Activated naive CD4-positive, alpha-beta T cell treated with anti-CD3 and anti-CD28 coated beads, Interleukin-2, amount 50 U/mL, for 72 hours (primary cell): ENCODE data around the gene PLET1. TPM values are rescaled to one million over a fixed set of nuclear protein-coding genes. Genes with fewer than 3 reads are reported as not detected.
A peak's percentile ranks its signal among the peaks of the same experiment; 100 is the strongest.

Experiments
- ATAC-seq, 2 donors: fragments of 150-1000 bp; cut with Tn5 transposase; 2 replicates each; pipeline ENCODE4 v1.10.0; 2021; ENCODE audit warnings: mild to moderate bottlenecking in 2 of 2, moderate library complexity in 2 of 2
- DNase-seq, 2 donors: peaks; one replicate each; pipeline ENCODE4 v3.0.0; 2021 to 2022; ENCODE audit warnings: low spot score in 2 of 2
- H3K27ac Mint-ChIP-seq, 2 donors: one replicate each; pipeline ENCODE4 v1.8.0; 2022; ENCODE audit warnings: mild to moderate bottlenecking in 2 of 2, mixed read lengths in 2 of 2
- H3K36me3 Mint-ChIP-seq, 2 donors: one replicate each; pipeline ENCODE4 v1.8.0; 2022; ENCODE audit warnings: mixed read lengths in 2 of 2
- H3K9me3 Mint-ChIP-seq, 2 donors: one replicate each; pipeline ENCODE4 v1.8.0; 2022; ENCODE audit warnings: mixed read lengths in 2 of 2
- total RNA-seq, 2 donors: library from RNA; stranded (reverse); gene quantifications; one replicate each; pipeline ENCODE4 v1.2.3, GENCODE V29; 2022

The PLET1 gene
- total RNA-seq, 2 donors from 2014 or later: not detected

DNA sequence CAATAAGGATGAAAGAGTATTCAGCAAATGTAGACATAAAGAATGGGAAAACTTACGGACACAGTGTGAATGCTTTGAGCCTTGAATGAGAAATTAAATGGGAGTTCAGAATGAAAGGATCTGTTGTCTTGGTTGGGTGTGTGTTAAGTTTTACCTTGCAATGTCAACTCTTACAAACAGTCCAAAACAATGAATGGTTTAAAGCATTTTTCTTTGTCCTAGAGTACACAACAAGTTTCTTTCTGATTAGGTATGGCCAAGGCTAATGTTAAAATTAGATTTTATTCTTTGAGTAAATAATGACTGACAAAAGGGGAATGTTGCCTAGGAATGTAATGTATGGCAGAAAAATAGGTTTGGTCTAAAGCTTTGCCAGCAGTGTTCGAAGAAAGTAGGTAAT lies 32.0 kb downstream of the PLET1 start:
- DNase-seq (no peak), ATAC-seq (no peak)
- Mint-ChIP-seq H3K9me3 (no peaks in the 10 kb centered on the region), H3K27ac (no peak overlapping the region), H3K36me3 (peaks cover 7 to 26% of the 10 kb centered on the region in 2 donors)

DNA sequence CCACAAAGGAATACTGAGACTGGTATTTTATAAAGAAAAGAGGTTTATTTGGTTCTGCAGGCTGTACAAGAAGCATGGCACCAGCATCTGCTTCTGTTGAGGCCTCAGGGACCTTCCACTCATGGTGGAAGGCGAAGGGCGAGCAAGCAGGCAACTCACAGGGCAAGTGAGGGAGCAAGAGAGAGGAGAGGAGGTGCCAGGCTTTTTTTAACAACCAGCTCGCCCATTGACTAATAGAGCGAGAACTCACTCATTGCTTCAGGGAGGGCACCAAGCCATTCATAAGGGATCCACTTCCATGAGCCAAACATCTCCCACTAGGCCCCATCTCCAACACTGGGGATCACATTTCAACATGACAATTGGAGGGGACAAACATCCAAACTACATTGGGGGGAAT lies 33.2 kb downstream of the PLET1 start:
- H3K36me3 Mint-ChIP-seq: peaks cover 7 to 26% of the 10 kb centered on the region in 2 donors
- DNase-seq: no peak
- ATAC-seq: no peak
- H3K27ac Mint-ChIP-seq: peak overlapping the region; percentile 32 to 96
- H3K9me3 Mint-ChIP-seq: no peaks in the 10 kb centered on the region

DNA sequence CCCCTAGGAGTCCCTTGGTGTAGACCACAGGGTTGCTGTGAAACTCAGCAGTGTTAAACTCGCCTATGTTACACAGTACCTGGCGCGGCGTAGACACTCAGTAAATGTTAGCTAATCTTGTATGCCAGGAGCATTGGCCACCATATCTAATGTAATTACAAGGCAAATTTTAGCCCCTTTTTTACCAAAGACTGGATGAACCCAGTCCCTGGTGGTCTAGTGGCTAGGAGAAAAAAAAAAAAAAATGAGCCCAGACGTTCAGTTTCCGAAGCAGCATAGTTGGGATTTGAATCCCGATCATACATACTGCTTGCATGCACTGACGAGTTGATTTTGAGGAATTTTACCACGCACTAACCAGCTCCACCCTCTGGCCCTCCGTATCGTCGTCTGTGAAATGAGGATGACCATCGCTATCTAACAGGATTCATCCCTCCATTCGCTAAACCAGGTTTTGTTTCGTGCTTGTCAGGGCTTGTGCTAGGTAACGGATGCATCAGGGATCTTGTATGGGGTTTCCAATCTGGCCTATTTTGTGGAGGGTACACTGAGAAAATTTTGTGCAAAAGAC lies 33.7 kb downstream of the PLET1 start:
- Mint-ChIP-seq H3K36me3 (peaks cover 7 to 26% of the 10 kb centered on the region in 2 donors), H3K27ac (peak overlapping the region; percentile 32 to 96), H3K9me3 (no peaks in the 10 kb centered on the region)
- ATAC-seq (peak; percentile 46 to 66), DNase-seq (no peak)

DNA sequence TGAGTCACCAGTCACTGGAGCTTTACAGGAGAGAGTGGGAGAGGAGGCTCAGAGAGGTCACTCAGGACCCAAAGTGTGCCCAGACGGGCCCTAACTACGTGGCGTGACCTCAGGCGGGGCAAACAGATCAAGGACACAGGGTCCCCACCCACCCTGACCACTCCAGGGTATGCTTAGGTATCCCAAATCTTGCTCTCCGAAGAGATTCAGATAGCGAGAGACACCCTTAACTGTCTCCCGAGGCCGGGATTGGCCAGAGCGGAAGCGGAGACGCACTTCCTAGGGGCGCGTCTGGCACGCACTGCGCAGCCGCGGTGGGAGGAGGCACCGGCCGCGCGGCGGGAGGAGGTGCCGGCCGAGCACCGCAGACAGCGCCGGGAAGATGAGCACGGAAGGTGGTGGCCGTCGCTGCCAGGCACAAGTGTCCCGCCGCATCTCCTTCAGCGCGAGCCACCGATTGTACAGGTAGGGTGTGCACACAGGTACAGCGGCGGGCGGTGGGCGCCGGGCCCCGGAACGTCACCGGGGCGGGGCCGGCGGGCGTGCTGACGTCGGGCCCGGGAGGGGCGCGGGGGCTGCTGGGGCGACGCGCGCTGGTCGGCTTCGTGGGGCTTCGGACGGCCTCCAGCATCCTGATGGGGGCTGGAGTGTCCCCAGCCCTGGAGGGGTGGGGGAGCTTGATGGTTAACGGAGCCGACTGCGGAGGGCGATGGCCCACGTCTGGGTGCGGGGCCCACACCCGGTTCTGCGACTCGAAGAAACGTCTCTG lies 34.4 kb downstream of the PLET1 start, which contains the start of gene PTS:
Gene PTS (plus strand): TSS at position 367 of the 769 bp plus-strand sequence. CDS start 16 bp downstream, at position 383.
- ATAC-seq: peak; percentile 96 to 97
- Mint-ChIP-seq H3K27ac (peak within 1 kb of the TSS; percentile 90 to 96), H3K9me3 (no peaks in the 10 kb centered on the region), H3K36me3 (peaks cover 7 to 26% of the 10 kb centered on the region in 2 donors)
- DNase-seq: peak; percentile 84 to 91

DNA sequence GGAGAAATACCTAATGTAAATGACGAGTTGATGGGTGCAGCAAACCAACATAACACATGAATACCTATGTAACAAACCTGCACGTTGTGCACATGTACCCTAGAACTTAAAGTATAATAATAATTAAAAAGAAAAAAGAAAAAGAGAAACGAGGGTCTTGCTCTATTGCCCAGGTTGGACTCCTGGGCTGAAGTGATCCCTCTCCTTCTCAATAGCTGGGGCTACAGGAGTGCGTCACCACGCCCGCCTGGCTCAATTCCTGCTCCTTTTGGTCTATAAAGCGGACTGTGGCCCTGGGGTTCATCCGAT lies 35.0 kb downstream of the PLET1 start:
- Mint-ChIP-seq H3K27ac (peak overlapping the region; percentile 90 to 96), H3K36me3 (peaks cover 7 to 26% of the 10 kb centered on the region in 2 donors), H3K9me3 (no peaks in the 10 kb centered on the region)
- ATAC-seq (no peak), DNase-seq (no peak)

DNA sequence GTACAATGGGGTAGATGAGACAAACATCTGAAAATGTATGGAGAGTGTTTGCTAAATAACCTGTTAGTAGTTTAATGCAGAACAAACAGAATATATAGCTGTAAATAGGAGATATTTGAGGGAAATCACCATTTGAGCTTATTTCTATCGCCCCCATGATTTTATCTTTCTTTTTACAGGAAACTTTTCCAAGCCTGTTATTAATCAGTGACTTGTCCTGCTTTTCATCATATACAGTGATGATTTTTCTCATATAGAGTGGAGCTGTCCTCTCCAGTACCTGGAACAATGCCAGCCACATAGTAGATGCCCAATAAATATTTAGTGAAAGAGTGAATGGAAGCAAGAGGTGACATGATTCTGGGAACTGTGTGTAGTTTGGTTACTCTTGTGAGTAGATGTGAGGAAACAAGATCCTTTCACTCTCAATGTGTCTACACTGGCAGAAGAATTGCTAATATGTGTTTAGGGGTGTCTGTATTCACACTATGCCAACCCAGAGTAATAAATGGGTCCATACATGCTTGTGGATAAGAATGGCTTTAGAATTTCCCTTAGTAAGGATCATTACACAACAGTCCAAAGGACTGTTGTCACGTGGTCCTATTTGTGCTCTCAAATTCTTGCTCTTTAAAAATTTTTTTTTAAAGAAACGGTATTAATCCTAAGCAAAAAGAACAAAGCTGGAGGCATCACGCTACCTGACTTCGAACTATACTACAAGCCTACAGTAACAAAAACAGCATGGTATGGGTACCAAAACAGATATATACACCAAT lies 36.7 kb downstream of the PLET1 start:
- DNase-seq: no peak
- peaks cover 7 to 20% of the 10 kb centered on the region in 2 donors for H3K36me3 Mint-ChIP-seq

GRCh38 chr11:112223121-112223520 lies 37.5 kb downstream of the PLET1 start:
- H3K36me3 Mint-ChIP-seq: peaks cover 7 to 12% of the 10 kb centered on the region in 2 donors
- no peak for DNase-seq

More for the DNA sequence above, 36.7 kb downstream of the PLET1 start:
- Mint-ChIP-seq H3K27ac (no peak overlapping the region), H3K9me3 (no peaks in the 10 kb centered on the region)
- ATAC-seq: no peak

GRCh38 chr11:112222303-112222702 lies 38.4 kb downstream of the PLET1 start:
- DNase-seq: no peak
- no peak for ATAC-seq
- peaks cover 4 to 7% of the 10 kb centered on the region in 2 donors for H3K36me3 Mint-ChIP-seq
- no peaks in the 10 kb centered on the region for H3K9me3 Mint-ChIP-seq
- no peak overlapping the region for H3K27ac Mint-ChIP-seq

More at GRCh38 chr11:112223121-112223520, 37.5 kb downstream of the PLET1 start:
- no peak for ATAC-seq
- Mint-ChIP-seq H3K27ac (no peak overlapping the region), H3K9me3 (no peaks in the 10 kb centered on the region)

- Mint-ChIP-seq H3K9me3 (no peaks in the 10 kb centered on the region), H3K27ac (no peak overlapping the region)
- no peak for ATAC-seq
These were observed 39.3 kb downstream of the PLET1 start for GRCh38 chr11:112221274-112221835.

GRCh38 chr11:112219476-112220232 lies 41.0 kb downstream of the PLET1 start:
- peak; percentile 97 to 98 for ATAC-seq
- Mint-ChIP-seq H3K27ac (no peak overlapping the region), H3K36me3 (no peaks in the 10 kb centered on the region), H3K9me3 (no peaks in the 10 kb centered on the region)
- peak in 1 of 2 donors; percentile 28 for DNase-seq

More at GRCh38 chr11:112221274-112221835, 39.3 kb downstream of the PLET1 start:
- H3K36me3 Mint-ChIP-seq: no peaks in the 10 kb centered on the region
- DNase-seq: no peak

DNA sequence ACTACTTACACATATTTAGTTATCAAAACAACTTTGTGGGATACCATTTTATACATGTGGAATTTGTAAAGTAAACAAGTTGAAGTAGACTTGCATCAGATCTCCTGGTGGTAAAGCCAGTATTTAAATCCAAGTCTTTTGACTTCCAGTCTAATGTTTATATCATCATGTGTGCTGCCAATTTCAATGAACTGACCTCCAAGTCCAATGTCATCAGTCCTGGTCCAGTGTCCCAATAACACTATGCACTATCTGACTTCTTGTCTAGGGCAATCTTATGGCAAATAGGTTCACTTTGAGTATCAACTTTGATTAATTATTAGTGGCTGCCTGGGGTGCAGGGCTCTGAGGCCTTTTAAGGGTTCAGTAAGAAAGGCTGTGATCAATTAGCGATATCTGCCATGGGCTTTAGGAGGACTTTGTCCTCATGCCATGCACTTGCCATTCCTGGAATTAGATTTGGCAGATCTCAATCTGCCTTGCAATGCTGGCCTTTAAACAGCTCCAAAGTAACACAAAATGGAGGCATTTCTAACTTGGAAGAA lies 44.0 kb downstream of the PLET1 start:
- no peak for DNase-seq
- Mint-ChIP-seq H3K27ac (no peak overlapping the region), H3K9me3 (no peaks in the 10 kb centered on the region), H3K36me3 (no peaks in the 10 kb centered on the region)
- ATAC-seq: no peak

GRCh38 chr11:112215621-112216020 lies 45.0 kb downstream of the PLET1 start:
- Mint-ChIP-seq H3K36me3 (no peaks in the 10 kb centered on the region), H3K27ac (no peak overlapping the region), H3K9me3 (no peaks in the 10 kb centered on the region)
- no peak for DNase-seq
- ATAC-seq: no peak

- Mint-ChIP-seq H3K9me3 (no peaks in the 10 kb centered on the region), H3K36me3 (no peaks in the 10 kb centered on the region), H3K27ac (no peak overlapping the region)
- ATAC-seq: no peak
- no peak for DNase-seq
These were observed 46.9 kb downstream of the PLET1 start for GRCh38 chr11:112213753-112214152.

- Mint-ChIP-seq H3K36me3 (no peaks in the 10 kb centered on the region), H3K9me3 (no peaks in the 10 kb centered on the region), H3K27ac (no peak overlapping the region)
- ATAC-seq: no peak
- DNase-seq: no peak
These were observed 48.0 kb downstream of the PLET1 start for GRCh38 chr11:112212710-112213109.

- Mint-ChIP-seq H3K9me3 (no peaks in the 10 kb centered on the region), H3K36me3 (no peaks in the 10 kb centered on the region), H3K27ac (no peak overlapping the region)
- no peak for DNase-seq
- ATAC-seq: no peak
These were observed 48.4 kb downstream of the PLET1 start for GRCh38 chr11:112212290-112212689.

GRCh38 chr11:112211536-112211935 lies 49.1 kb downstream of the PLET1 start:
- Mint-ChIP-seq H3K36me3 (no peaks in the 10 kb centered on the region), H3K27ac (no peak overlapping the region)

More at GRCh38 chr11:112211536-112211935, 49.1 kb downstream of the PLET1 start:
- DNase-seq: no peak
- ATAC-seq: peak; percentile 38 to 55
- no peaks in the 10 kb centered on the region for H3K9me3 Mint-ChIP-seq
